CD14-positive monocyte (primary cell): ENCODE measurements around the gene ERVV-1. TPM values are rescaled to one million over a fixed set of nuclear protein-coding genes. Genes with fewer than 3 reads are reported as not detected.

Source experiments
- DNase-seq, 3 donors: peaks; one replicate each; pipeline ENCODE4 v3.0.0-alpha.2; 2011 to 2022
- H2AFZ ChIP-seq: 2 replicates; pipeline ENCODE4 v1.6.0; 2012; ENCODE audit warnings: mild to moderate bottlenecking, low read depth, low read length, inconsistent platforms; ENCODE audit not compliant: insufficient read depth, poor library complexity, severe bottlenecking
- H3K27ac ChIP-seq, 2 donors: 1 replicate in 1 of 2; 2 replicates in 1 of 2; pipeline ENCODE4 v1.5.1; 2012 to 2013; ENCODE audit warnings: low read length in 2 of 2, control low read depth in 1 of 2, inconsistent platforms in 1 of 2, low read depth in 1 of 2, mild to moderate bottlenecking in 1 of 2
- H3K27me3 ChIP-seq, 2 donors: one replicate each; pipeline versions ENCODE4 v1.6.0 to v1.6.1; 2011 to 2013; ENCODE audit warnings: low read length in 2 of 2; ENCODE audit not compliant: control insufficient read depth in 2 of 2, insufficient read depth in 2 of 2
- H3K36me3 ChIP-seq, 2 donors: replicated peaks in 1 of 2; 1 replicate in 1 of 2; 2 replicates in 1 of 2; pipeline versions ENCODE4 v1.5.1 to v1.6.1; 2012 to 2013; ENCODE audit warnings: low read length in 2 of 2, control low read depth in 1 of 2, inconsistent platforms in 1 of 2, mild to moderate bottlenecking in 1 of 2; ENCODE audit not compliant: insufficient read depth in 2 of 2, control insufficient read depth in 1 of 2
- H3K4me1 ChIP-seq, 2 donors: 1 replicate in 1 of 2; 2 replicates in 1 of 2; pipeline versions ENCODE4 v1.5.1 to v1.6.1; 2012 to 2013; ENCODE audit warnings: low read length in 2 of 2, control low read depth in 1 of 2, inconsistent platforms in 1 of 2, mild to moderate bottlenecking in 1 of 2, moderate library complexity in 1 of 2; ENCODE audit not compliant: insufficient read depth in 2 of 2, control insufficient read depth in 1 of 2
- H3K4me2 ChIP-seq: replicated peaks from 2 replicates; pipeline ENCODE3; 2012; ENCODE audit warnings: low read length, moderate library complexity, mild to moderate bottlenecking; ENCODE audit not compliant: poor library complexity, severe bottlenecking; ENCODE audit errors: extremely low read depth
- H3K4me3 ChIP-seq, 3 experiments: fragments of 200-600 bp in 1 of 3; sonication (generic) in 1 of 3; replicated peaks in 1 of 3; 1 replicate in 2 of 3; 2 replicates in 1 of 3; pipeline ENCODE4 v1.5.1; 2011 to 2013; ENCODE audit warnings: low read length in 3 of 3, mild to moderate bottlenecking in 3 of 3, control low read depth in 2 of 3, low read depth in 2 of 3, inconsistent platforms in 1 of 3, moderate library complexity in 1 of 3
- H3K79me2 ChIP-seq: 2 replicates; pipeline ENCODE4 v1.6.0; 2012; ENCODE audit warnings: mild to moderate bottlenecking, control low read depth, inconsistent platforms, low read length, moderate library complexity; ENCODE audit not compliant: insufficient read depth
- H3K9ac ChIP-seq: 2 replicates; pipeline ENCODE4 v1.6.0; 2017; ENCODE audit warnings: low read length, mild to moderate bottlenecking; ENCODE audit not compliant: insufficient read depth, poor library complexity, severe bottlenecking
- H3K9me3 ChIP-seq, 2 donors: replicated peaks in 1 of 2; 1 replicate in 1 of 2; 2 replicates in 1 of 2; pipeline versions ENCODE4 v1.5.1 to v1.6.1; 2012 to 2013; ENCODE audit warnings: low read length in 2 of 2, control low read depth in 1 of 2; ENCODE audit not compliant: control insufficient read depth in 1 of 2, insufficient read depth in 1 of 2
- H4K20me1 ChIP-seq: 2 replicates; pipeline ENCODE4 v1.6.0; 2012; ENCODE audit warnings: mild to moderate bottlenecking, low read length, control low read depth, moderate library complexity; ENCODE audit not compliant: insufficient read depth
- H3K27ac Mint-ChIP-seq, 7 donors: one replicate each; pipeline ENCODE4 v1.8.0; 2020; ENCODE audit warnings: mild to moderate bottlenecking in 7 of 7, mixed read lengths in 7 of 7, moderate library complexity in 6 of 7, inconsistent platforms in 2 of 7
- H3K27me3 Mint-ChIP-seq, 3 donors: one replicate each; pipeline ENCODE4 v1.8.0; 2021 to 2022; ENCODE audit warnings: low read depth in 3 of 3, mild to moderate bottlenecking in 3 of 3, mixed read lengths in 3 of 3, moderate library complexity in 3 of 3, inconsistent platforms in 1 of 3
- H3K36me3 Mint-ChIP-seq, 2 donors: one replicate each; pipeline ENCODE4 v1.8.0; 2020; ENCODE audit warnings: mixed read lengths in 2 of 2, inconsistent platforms in 1 of 2, mild to moderate bottlenecking in 1 of 2
- H3K4me1 Mint-ChIP-seq: one replicate; pipeline ENCODE4 v1.8.0; 2020; ENCODE audit warnings: mild to moderate bottlenecking, mixed read lengths
- H3K4me3 Mint-ChIP-seq, 2 donors: one replicate each; pipeline ENCODE4 v1.8.0; 2020; ENCODE audit warnings: mild to moderate bottlenecking in 2 of 2, mixed read lengths in 2 of 2, moderate library complexity in 1 of 2
- H3K9me3 Mint-ChIP-seq, 7 donors: one replicate each; pipeline ENCODE4 v1.8.0; 2020 to 2022; ENCODE audit warnings: mixed read lengths in 7 of 7, mild to moderate bottlenecking in 6 of 7, moderate library complexity in 6 of 7, inconsistent platforms in 2 of 7
- CTCF ChIP-seq: fragments of 200-600 bp; IDR thresholded peaks from one replicate; pipeline ENCODE4 v1.8.0; 2022; ENCODE audit warnings: antibody characterized with exemption, mild to moderate bottlenecking
- whole genome bisulfite sequencing: methylation state at CpG from one replicate; pipeline ENCODE4 v1.1.5; 2013; ENCODE audit warnings: missing lambda C conversion rate; ENCODE audit not compliant: insufficient coverage; 5-methylcytosine and 5-hydroxymethylcytosine counted together
- intact Hi-C, 2 donors: fragments of 100-400 bp; cut with micrococcal nuclease; formaldehyde crosslinking; loops; one replicate each; pipeline versions ENCODE4 v1.15.0 to v1.15.1; 2023
- polyA plus RNA-seq, 3 donors: library from polyadenylated mRNA; depleted of rRNA in 1 of 3; unstranded in 2 of 3; stranded (reverse) in 1 of 3; fragments of 300-500 nt in 2 of 3; fragments of >200 nt in 1 of 3; fragmentation: Illumina TruSeq in 2 of 3; gene quantifications; 1 replicate in 2 of 3; 2 replicates in 1 of 3; pipeline ENCODE4 v1.2.3, GENCODE V29; 2012 to 2021

ERVV-1 gene
- polyA plus RNA-seq, 3 donors = not detected

GRCh38 chr19:53002479-53002878 lies 11.2 kb upstream of the ERVV-1 start:
- Mint-ChIP-seq H3K4me3 (no peak overlapping the region), H3K27me3 (peaks cover 0 to 4% (median 2%) of the 10 kb centered on the region in 3 donors), H3K4me1 (no peaks in the 10 kb centered on the region), H3K36me3 (no peaks in the 10 kb centered on the region), H3K27ac (no peak overlapping the region), H3K9me3 (peaks cover 30 to 93% (median 81%) of the 10 kb centered on the region in 7 donors)
- Histone ChIP-seq H2AFZ (no peak overlapping the region), H3K36me3 (no peaks in the 10 kb centered on the region), H3K9me3 (peaks cover 79 to 82% of the 10 kb centered on the region in 2 donors), H3K4me1 (no peaks in the 10 kb centered on the region), H3K79me2 (no peaks in the 10 kb centered on the region), H3K9ac (no peak overlapping the region), H3K4me3 (no peak overlapping the region), H4K20me1 (no peaks in the 10 kb centered on the region), H3K27ac (no peak overlapping the region), H3K27me3 (no peaks in the 10 kb centered on the region), H3K4me2 (no peak overlapping the region)
- 67% methylated on average over 1 of the region's 2 CpGs for WGBS
- intact Hi-C loops = no loop called here
- TF ChIP-seq CTCF = no peak
- no peak for DNase-seq

GRCh38 chr19:53004242-53004641 lies 9.5 kb upstream of the ERVV-1 start:
- Histone ChIP-seq H3K4me3 (no peak overlapping the region), H3K9ac (no peak overlapping the region), H2AFZ (no peak overlapping the region), H4K20me1 (no peaks in the 10 kb centered on the region), H3K36me3 (no peaks in the 10 kb centered on the region), H3K27ac (no peak overlapping the region), H3K4me2 (no peak overlapping the region), H3K79me2 (no peaks in the 10 kb centered on the region), H3K9me3 (peaks cover 88% of the 10 kb centered on the region in 2 donors), H3K4me1 (no peaks in the 10 kb centered on the region), H3K27me3 (no peaks in the 10 kb centered on the region)
- H3K27me3 Mint-ChIP-seq = peaks cover 0 to 2% (median 1%) of the 10 kb centered on the region in 3 donors
- DNase-seq = no peak
- WGBS = 97% methylated on average over 5 of the region's 5 CpGs
- H3K9me3 Mint-ChIP-seq = peaks cover 34 to 96% (median 80%) of the 10 kb centered on the region in 7 donors
- H3K4me1 Mint-ChIP-seq = no peaks in the 10 kb centered on the region
- no peak overlapping the region for H3K27ac Mint-ChIP-seq
- no peak overlapping the region for H3K4me3 Mint-ChIP-seq
- no peak for TF ChIP-seq CTCF
- intact Hi-C loops = no loop called here
- no peaks in the 10 kb centered on the region for H3K36me3 Mint-ChIP-seq
